Activated naive CD4-positive, alpha-beta T cell treated with anti-CD3 and anti-CD28 coated beads, Interleukin-2, amount 50 U/mL, for 72 hours (primary cell): ENCODE results near the gene TKT. TPM values are rescaled to one million over a fixed set of nuclear protein-coding genes. Genes with fewer than 3 reads are reported as not detected.

Experiments used
- ATAC-seq, 2 donors: fragments of 150-1000 bp; cut with Tn5 transposase; 2 replicates each; pipeline ENCODE4 v1.10.0; 2021; ENCODE audit warnings: mild to moderate bottlenecking in 2 of 2, moderate library complexity in 2 of 2
- DNase-seq, 2 donors: peaks; one replicate each; pipeline ENCODE4 v3.0.0; 2021 to 2022; ENCODE audit warnings: low spot score in 2 of 2
- H3K27ac Mint-ChIP-seq, 2 donors: one replicate each; pipeline ENCODE4 v1.8.0; 2022; ENCODE audit warnings: mild to moderate bottlenecking in 2 of 2, mixed read lengths in 2 of 2
- H3K36me3 Mint-ChIP-seq, 2 donors: one replicate each; pipeline ENCODE4 v1.8.0; 2022; ENCODE audit warnings: mixed read lengths in 2 of 2
- H3K9me3 Mint-ChIP-seq, 2 donors: one replicate each; pipeline ENCODE4 v1.8.0; 2022; ENCODE audit warnings: mixed read lengths in 2 of 2
- total RNA-seq, 2 donors: library from RNA; stranded (reverse); gene quantifications; one replicate each; pipeline ENCODE4 v1.2.3, GENCODE V29; 2022

The TKT gene
- total RNA-seq, 2 donors from 2014 or later = 258 to 359 TPM

DNA sequence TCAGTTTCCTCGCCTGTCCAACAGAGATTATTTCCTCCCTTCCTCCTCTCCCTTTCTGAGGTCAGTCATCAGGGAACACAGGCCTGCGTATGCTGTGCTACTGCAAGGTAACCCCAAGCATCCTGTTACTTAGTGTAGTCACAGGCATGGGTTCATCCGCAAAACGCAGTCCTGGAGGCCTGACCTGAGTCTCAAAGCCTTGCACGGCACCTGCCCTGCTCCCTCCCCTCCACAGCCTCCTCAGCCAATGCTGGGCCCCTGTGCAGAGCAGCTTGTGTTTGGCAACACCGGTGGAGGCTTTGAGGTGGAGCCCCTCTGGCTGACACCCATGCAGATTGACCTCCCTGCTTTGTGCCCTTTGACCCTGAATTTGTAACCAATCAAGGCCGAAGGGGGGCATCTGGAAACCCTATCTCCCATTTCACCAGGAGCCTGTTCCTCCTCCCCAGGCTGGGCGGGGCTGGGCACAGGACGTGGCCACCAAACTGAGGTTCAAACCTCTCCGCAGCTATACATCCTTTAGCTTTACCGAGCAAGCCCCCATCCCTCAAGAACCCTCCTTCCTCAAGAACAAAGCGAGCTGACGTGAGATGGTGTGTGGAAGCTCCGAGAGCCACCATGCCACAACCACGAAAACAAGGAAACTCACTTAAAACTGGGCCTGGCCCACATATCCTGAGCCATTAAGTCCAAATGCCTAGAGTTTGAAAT lies 21.5 kb downstream of the TKT start:
- DNase-seq (no peak), ATAC-seq (no peak)
- Mint-ChIP-seq H3K9me3 (no peaks in the 10 kb centered on the region), H3K27ac (peak overlapping the region; percentile 50 to 89), H3K36me3 (no peaks in the 10 kb centered on the region)

- DNase-seq (no peak), ATAC-seq (no peak)
- Mint-ChIP-seq H3K9me3 (no peaks in the 10 kb centered on the region), H3K36me3 (no peaks in the 10 kb centered on the region), H3K27ac (peak overlapping the region; percentile 89 to 90)
Measured at GRCh38 chr3:53232641-53233377, 23.0 kb downstream of the TKT start.

DNA sequence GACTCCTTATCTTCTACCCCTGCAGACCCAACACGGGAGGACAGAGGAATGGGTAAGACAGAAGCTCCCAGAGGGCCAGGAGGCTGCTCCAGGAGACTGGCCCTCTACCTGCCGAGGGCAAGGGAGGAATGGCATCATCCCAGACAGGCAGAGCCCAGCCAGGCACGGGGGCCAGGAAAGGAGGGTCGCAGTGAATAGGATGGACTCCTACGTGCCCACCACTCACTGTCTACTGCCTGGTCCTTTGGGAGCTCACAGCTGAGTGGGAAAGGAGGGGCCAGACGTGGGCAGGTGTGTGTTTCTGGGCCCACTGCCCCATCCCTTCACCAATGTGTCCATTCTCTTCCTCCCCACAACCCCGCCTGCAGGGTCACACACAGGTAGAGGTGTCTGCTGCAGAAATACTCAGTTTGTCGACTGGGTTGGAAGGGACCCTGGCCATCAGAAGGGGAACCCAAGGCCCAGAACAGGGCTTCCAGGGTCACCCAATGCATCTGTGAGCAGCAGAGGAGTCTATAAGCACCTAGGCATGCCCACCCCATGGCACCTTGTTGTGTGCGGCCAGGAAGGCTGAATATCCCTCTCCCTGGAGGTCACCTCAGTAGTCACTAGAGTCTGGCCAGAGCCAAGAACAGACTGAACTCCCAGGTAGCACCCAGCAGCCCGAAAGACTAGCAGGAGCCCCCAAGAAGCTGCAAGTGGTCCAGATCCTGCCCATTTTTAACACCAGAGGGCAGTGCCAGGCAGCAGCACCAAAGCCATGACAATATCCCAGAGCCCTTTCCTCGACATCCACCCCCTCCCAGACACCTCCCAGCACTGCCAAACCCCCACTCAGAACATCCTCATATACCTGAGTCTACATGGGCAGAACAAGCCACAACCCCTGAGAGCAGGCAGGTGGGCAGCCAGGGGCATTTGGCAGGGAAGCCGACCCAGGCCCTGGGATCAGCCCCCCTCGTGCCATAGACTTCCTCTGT lies 24.0 kb downstream of the TKT start:
- Mint-ChIP-seq H3K27ac (peak overlapping the region; percentile 48 to 82), H3K9me3 (no peaks in the 10 kb centered on the region), H3K36me3 (no peaks in the 10 kb centered on the region)
- DNase-seq (no peak), ATAC-seq (no peak)

GRCh38 chr3:53230789-53231188 lies 25.0 kb downstream of the TKT start:
- no peaks in the 10 kb centered on the region for H3K36me3 Mint-ChIP-seq
- H3K27ac Mint-ChIP-seq = no peak overlapping the region
- DNase-seq = no peak
- no peaks in the 10 kb centered on the region for H3K9me3 Mint-ChIP-seq
- ATAC-seq = no peak

DNA sequence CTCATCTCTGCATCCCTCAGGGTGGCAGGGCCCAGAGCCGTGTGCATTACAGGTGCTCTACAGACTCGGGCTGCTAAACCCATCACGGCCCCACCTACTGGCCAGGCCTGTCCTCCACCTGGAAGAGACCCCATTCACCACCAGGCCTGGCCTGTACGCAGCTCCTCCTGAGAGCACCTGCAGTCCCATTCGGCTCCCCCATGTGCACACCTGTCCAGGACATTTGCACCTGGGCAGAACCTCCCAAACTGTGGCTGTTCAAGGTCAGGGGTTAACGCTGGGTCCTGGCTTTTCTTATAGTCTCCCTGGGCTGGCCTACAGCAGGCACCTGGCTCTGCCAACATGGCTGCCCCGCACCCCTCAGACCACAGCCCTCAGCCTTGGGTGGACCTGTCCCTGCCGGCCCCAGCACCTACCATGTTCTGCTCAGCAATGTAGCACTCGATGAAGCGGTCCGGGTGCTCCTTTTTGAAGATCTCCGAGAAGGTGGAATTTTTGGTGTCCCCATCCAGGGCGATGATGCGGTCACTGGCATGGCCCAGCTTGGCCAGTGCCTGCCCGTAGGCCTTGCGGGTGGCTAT lies 25.7 kb downstream of the TKT start:
- DNase-seq (no peak), ATAC-seq (no peak)
- Mint-ChIP-seq H3K36me3 (no peaks in the 10 kb centered on the region), H3K9me3 (no peaks in the 10 kb centered on the region), H3K27ac (no peak overlapping the region)

- Mint-ChIP-seq H3K36me3 (no peaks in the 10 kb centered on the region), H3K27ac (peak overlapping the region in 1 of 2 donors; percentile 44)
Measured at GRCh38 chr3:53229606-53230005, 26.2 kb downstream of the TKT start.

DNA sequence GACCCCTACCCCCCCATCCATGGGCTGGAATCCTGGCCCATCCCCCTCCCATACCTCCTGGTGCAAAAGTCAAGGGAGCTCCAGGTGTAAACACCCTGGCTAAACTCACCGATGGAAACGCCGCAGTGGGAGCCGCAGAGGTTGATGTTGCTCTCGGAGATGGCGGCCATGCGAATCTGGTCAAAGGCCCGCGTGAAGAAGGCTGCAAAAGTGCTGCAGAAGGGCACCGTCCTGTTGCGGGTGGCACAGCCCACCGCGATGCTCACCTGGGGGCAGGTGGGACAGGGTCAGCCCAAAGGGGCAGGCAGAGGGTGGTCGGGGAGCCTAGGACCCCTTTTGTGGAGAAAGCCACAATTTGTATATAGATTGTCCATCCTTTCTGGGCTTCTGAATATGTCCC lies 26.7 kb downstream of the TKT start:
- peak overlapping the region in 1 of 2 donors; percentile 44 for H3K27ac Mint-ChIP-seq
- no peak for DNase-seq
- ATAC-seq = no peak
- no peaks in the 10 kb centered on the region for H3K36me3 Mint-ChIP-seq
- H3K9me3 Mint-ChIP-seq = no peaks in the 10 kb centered on the region

More at GRCh38 chr3:53229606-53230005, 26.2 kb downstream of the TKT start:
- no peak for DNase-seq
- H3K9me3 Mint-ChIP-seq = no peaks in the 10 kb centered on the region
- ATAC-seq = no peak

DNA sequence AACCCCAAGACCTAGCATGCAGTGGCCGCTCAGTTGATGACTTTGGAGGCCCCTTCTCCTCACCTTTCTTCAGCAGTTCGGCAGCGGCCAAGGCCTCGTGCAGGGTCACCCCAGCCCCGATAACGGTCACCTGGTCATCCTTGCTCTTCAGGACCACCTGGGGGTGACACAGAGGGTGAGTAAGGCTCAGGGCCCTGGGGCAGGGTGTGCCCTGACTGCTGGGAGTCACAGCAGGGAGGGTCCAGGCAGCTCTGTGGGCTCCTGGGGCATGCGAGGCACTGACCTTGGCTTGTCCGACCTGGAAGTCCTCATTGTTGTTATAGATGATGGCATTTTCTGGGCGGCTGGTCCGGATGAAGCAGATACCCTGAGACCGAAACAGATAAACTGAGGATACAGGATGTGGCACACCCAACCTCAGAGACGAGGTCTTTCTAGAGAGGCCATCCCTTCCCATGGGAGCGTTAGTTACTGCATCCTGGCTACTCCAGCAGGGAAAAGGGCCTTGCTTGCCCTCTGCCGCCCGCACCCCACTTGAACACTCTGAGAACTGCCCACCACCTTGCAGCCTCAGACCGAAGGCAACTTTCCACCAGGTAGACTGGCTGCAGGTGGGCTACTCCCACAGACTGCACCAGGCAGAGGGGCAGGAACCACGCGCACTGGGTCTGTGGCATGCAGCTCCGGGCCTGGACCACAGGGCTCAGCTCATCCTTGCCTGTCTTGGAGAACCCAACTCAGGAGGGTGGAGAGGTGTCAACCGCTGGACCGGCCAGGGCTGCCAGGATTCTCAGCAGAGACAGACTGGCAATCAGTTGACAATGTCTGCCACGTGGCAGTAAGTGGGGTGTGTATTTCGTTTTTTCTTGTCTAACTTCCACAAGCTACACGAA lies 27.6 kb downstream of the TKT start:
- Mint-ChIP-seq H3K27ac (no peak overlapping the region), H3K9me3 (no peaks in the 10 kb centered on the region), H3K36me3 (no peaks in the 10 kb centered on the region)
- ATAC-seq = no peak
- no peak for DNase-seq

DNA sequence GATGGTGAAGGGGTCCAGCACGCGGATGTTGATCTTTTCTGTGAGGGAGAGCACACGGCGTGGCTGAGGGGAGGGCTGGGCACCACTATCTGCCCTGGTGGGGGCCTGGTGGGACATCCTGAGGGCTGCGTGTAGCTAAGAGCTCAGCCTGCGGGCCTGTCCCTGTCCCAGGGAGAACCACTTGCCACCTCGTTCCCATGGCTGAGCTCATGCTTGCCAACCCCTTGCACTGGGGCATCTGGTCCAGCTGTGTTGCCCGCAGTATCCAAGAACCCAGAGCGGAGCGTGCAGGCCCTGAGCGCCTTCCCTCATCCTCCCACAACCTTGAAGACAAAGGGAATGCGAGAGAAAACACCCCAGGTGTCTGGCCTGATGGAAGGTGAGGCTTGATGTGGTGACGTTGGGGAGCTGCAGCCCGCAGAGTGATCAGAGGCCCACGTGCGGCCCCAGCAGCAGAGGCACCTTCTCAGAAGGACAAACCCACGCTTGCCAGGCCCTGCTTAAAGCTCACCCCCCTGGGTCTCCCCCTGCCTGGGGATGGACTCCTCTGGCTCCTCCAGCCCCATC lies 28.9 kb downstream of the TKT start:
- Mint-ChIP-seq H3K9me3 (no peaks in the 10 kb centered on the region), H3K27ac (peak overlapping the region in 1 of 2 donors; percentile 57), H3K36me3 (no peaks in the 10 kb centered on the region)
- ATAC-seq (no peak), DNase-seq (no peak)

DNA sequence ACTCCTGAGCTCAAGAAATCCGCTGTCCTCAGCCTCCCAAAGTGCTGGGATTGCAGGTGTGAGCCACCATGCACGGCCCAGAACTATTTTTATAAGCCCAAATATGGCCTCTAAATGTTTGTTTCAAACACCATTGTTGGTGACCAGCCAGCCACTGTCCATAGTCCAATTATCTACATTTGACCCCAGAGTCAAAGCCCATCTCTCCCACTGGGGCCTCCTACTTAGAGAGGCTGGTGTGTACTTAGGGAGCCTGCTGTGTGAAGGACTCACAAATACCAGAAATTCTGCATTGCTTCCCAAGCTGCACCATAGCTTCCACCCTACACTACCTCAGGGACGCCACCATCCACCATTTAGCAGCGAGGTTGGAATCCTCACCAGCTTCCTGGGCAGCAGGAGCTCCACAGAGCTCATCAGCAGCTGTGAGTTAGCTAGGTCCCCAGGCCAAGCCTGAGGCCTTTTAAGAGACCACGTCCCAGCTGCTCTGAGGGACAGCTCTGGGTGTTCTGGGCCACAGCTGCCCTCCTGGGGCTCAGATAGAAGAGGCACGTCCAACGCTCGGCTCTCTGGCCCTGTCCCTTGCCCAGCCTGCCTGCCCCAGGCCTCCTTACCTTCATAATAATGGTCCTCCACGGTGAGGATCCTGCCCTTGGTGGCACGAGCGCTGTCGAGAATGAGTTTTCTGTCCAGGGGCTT lies 29.5 kb downstream of the TKT start:
- DNase-seq = no peak
- no peaks in the 10 kb centered on the region for H3K9me3 Mint-ChIP-seq
- H3K27ac Mint-ChIP-seq = peak overlapping the region in 1 of 2 donors; percentile 77
- no peaks in the 10 kb centered on the region for H3K36me3 Mint-ChIP-seq
- ATAC-seq = no peak

DNA sequence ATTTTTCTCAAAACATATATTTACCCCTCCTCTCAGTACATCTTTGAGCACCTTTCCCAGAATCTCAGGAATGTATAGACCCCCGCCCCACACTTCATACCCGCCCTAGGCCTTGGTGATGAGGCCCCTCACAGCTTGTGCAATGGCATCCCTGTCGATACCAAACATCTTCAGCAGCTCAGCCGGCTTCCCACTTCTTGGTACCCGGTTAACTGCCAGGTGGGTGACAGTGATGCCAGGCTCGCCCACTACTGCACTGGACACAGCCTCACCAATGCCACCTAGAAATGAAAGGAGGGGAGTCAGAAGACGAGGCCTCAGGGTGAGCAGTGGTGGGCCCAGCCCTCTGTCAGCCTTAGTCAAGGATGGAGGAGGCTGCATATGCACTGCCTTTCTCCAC lies 30.2 kb downstream of the TKT start:
- Mint-ChIP-seq H3K36me3 (no peaks in the 10 kb centered on the region), H3K27ac (peak overlapping the region in 1 of 2 donors; percentile 77), H3K9me3 (no peaks in the 10 kb centered on the region)
- DNase-seq (no peak), ATAC-seq (no peak)

GRCh38 chr3:53225181-53225580 lies 30.6 kb downstream of the TKT start:
- ATAC-seq (no peak), DNase-seq (no peak)
- no peak overlapping the region for H3K27ac Mint-ChIP-seq
- no peaks in the 10 kb centered on the region for H3K9me3 Mint-ChIP-seq
- H3K36me3 Mint-ChIP-seq = no peaks in the 10 kb centered on the region

DNA sequence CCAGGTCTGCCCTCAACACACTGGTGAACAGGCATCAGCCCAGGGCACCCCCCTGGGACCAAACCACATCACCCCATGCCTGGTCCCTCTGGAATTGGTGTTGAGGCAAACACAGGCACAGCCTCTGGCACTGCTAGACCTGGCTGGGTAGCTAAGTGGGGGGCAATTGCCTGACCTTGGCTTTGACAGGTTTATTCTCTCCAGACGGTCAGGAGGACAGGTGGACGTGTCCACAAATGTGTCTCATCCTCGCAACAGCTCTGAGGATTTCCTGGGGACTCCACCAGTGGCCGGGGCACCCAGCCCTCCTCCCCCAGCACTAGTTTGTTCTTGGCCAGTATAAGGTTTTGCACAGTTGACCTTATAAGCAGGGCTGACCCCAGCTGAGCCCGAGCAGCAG lies 31.3 kb downstream of the TKT start:
- Mint-ChIP-seq H3K27ac (peak overlapping the region in 1 of 2 donors; percentile 19), H3K9me3 (no peaks in the 10 kb centered on the region), H3K36me3 (no peaks in the 10 kb centered on the region)
- ATAC-seq (no peak), DNase-seq (no peak)

DNA sequence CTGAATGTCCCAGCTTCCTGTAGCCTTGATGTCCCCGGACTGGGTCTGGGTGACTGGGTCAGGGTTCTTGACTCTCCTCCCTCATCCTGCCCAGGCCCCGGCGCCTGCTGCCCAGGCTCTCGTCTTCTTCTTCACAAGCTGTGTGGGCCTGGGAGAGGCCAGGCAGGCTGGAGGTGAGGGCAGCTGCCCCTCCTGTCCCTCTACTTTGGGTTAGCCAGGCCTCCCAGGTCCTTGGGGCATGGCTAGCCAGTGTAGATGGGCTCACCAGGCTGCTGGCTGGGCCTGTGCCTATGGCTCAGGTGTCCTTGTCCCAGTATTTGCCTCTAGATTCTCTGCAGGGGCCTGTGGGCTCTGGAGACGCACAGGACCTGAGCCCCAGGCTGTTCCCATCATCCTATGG lies 31.8 kb downstream of the TKT start:
- H3K36me3 Mint-ChIP-seq = no peaks in the 10 kb centered on the region
- DNase-seq = no peak
- H3K27ac Mint-ChIP-seq = peak overlapping the region in 1 of 2 donors; percentile 19

DNA sequence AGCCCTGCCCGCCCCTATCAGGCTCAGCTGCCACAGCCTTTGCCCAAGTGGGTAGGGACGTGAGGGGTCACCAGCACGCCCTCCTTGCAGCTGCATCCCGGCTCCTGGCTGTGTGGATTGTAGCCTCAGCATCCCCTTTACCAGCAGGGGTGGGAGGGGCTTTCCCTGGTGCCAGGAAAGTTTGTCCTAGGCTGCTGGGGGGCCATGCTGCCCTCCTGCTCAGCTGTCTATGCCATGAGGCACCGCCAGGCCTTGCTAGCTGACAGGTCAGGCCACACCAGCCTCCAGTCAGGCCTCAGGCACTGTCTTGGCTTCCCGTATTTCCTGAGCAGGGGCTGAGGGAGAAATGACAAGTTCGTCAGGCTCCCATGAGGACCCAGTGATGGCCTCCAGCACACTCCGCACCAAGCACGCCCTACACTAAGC lies 32.3 kb downstream of the TKT start:
- H3K9me3 Mint-ChIP-seq = no peaks in the 10 kb centered on the region
- no peaks in the 10 kb centered on the region for H3K36me3 Mint-ChIP-seq
- DNase-seq = no peak
- no peak for ATAC-seq
- H3K27ac Mint-ChIP-seq = no peak overlapping the region

More for the DNA sequence above, 31.8 kb downstream of the TKT start:
- H3K9me3 Mint-ChIP-seq = no peaks in the 10 kb centered on the region
- no peak for ATAC-seq
